ENCODE measurements around the gene QSER1. TPM values are rescaled to one million over a fixed set of nuclear protein-coding genes. Genes with fewer than 3 reads are reported as not detected.

Gene QSER1
- total and polyA plus RNA-seq, 10 of the 15 experiments (the other 5 are each of a cell fraction or from before 2014, with no cell fraction given) = 2.1 to 15.0 (median 9.4) TPM

DNA sequence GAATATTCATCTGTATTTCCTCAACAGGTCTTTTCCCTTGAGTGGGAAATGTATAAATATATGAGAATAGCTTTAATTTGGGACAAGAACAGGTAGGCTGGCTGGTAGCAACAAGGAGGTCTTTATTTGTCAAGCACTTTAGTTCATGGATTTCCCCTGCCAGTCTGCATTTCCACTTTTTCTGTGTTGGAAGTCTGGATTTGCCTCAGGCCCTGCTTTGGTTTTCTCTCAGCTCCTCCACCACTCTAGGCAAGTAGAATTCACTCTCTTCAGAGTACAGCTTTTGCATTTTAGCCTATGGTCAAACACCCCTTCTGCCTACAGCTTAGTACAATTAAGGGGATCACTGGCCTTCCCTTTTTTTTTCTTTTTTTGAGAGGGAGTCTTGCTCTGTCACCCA is 57.1 kb downstream of the QSER1 start:
- in situ Hi-C loops (cut with MboI) = loop anchor here (10.0 kb wide), 1 partner anchor 375 kb away; no protein-coding TSS in a partner anchor

More for the DNA sequence above, 57.1 kb downstream of the QSER1 start:
- ChIA-PET POLR2A (interaction anchor here (1.4 kb wide), 1 partner anchor 9 kb away, joined by 3 read pairs; no protein-coding TSS in a partner anchor), CTCF (interaction anchor here (1.0 to 3.3 kb wide), 5 partner anchors 10 to 141 kb away, joined by 3 to 11 read pairs (median 4); no protein-coding TSS in a partner anchor), RAD21 (ENCODE audit: unreplicated experiment) (interaction anchor here (0.5 kb wide), 1 partner anchor 109 kb away, joined by 3 read pairs; no protein-coding TSS in a partner anchor), SMC1A (ENCODE audit: uncharacterized antibody, unreplicated experiment) (interaction anchor here (0.7 to 1.4 kb wide), 3 partner anchors 112 to 129 kb away, joined by 3 read pairs; no protein-coding TSS in a partner anchor)
- BruUV-seq (replicated peaks) = no TSS peak
- intact Hi-C loops (cut with micrococcal nuclease; ENCODE audit: unreplicated experiment) = no loop called here
- H3K36me3 ChIP-seq (ENCODE audit: control insufficient read depth in 2 of 2, insufficient read depth in 2 of 2, low read length in 1 of 2) = no peaks in the 10 kb centered on the region; a peak in 2 of 4 replicates
- ATAC-seq (no peak; the same call in 2 of the 3 replicates), FAIRE-seq (no peak), DNase-seq (ENCODE audit: low read depth, low spot score) (no peak)
- no peak overlapping the region for H2AFZ ChIP-seq (ENCODE audit: control insufficient read depth, low read depth, low read length)
- TF ChIP-seq RUNX3 (IDR thresholded peaks at IDR 0.05; ENCODE audit: low read length) (no peak), PAX8 (IDR thresholded peaks at IDR 0.05) (no peak), STAT1 (conservative IDR thresholded peaks at IDR 0.05) (no peak), MEF2A (IDR thresholded peaks at IDR 0.05; ENCODE audit: insufficient read depth, low read depth, low read length) (no peak), SMARCA5 (IDR thresholded peaks at IDR 0.05) (no peak), NFXL1 (IDR thresholded peaks at IDR 0.05; ENCODE audit: borderline replicate concordance) (no peak), MYB (IDR thresholded peaks at IDR 0.05; ENCODE audit: borderline replicate concordance, low read depth, low read length) (no peak), JUND (IDR thresholded peaks at IDR 0.05; ENCODE audit: low read depth, low read length) (no peak), ATF2 (IDR thresholded peaks at IDR 0.05; ENCODE audit: low read length) (no peak), CHD1 (IDR thresholded peaks at IDR 0.05; ENCODE audit: low read depth, low read length) (no peak), IKZF1 (conservative IDR thresholded peaks at IDR 0.05) (no peak)
- H3K27me3 ChIP-seq (replicated peaks in 1 of 2; ENCODE audit: control insufficient read depth in 2 of 2, insufficient read depth in 2 of 2, low read length in 1 of 2) = no peaks in the 10 kb centered on the region
- no peaks in the 10 kb centered on the region for H3K4me1 ChIP-seq (ENCODE audit: control insufficient read depth, insufficient read depth, low read length)
- H3K4me2 ChIP-seq (ENCODE audit: control insufficient read depth, insufficient read depth) = no peak overlapping the region
- no peak overlapping the region for H3K4me3 ChIP-seq
- no peak overlapping the region for H3K27ac ChIP-seq (ENCODE audit: control insufficient read depth, insufficient read depth)
- peaks cover 2% of the 10 kb centered on the region for H3K79me2 ChIP-seq (ENCODE audit: control insufficient read depth, insufficient read depth, low read length)
- H4K20me1 ChIP-seq (ENCODE audit: control insufficient read depth, insufficient read depth) = no peaks in the 10 kb centered on the region
- no peak overlapping the region for H3K9ac ChIP-seq (ENCODE audit: control insufficient read depth, insufficient read depth, low read length)
- peaks cover 3% of the 10 kb centered on the region for H3K9me3 ChIP-seq (replicated peaks; ENCODE audit: control insufficient read depth, insufficient read depth, low read length)

Data from GM12878 (cell line).